22Rv1 (cell line): ENCODE measurements around the gene RAB2B.

ENCODE experiments used
- ZFX ChIP-seq: fragments of 450-650 bp; IDR thresholded peaks from 2 replicates; pipeline ENCODE4 v1.6.1; 2017; ENCODE audit warnings: antibody characterized with exemption, borderline replicate concordance
- TF ChIP-seq, protein P1 (sequence below): fragments of 450-650 bp; IDR thresholded peaks from 2 replicates; pipeline ENCODE4 v1.5.1; 2017; ENCODE audit warnings: mild to moderate bottlenecking

DNA sequence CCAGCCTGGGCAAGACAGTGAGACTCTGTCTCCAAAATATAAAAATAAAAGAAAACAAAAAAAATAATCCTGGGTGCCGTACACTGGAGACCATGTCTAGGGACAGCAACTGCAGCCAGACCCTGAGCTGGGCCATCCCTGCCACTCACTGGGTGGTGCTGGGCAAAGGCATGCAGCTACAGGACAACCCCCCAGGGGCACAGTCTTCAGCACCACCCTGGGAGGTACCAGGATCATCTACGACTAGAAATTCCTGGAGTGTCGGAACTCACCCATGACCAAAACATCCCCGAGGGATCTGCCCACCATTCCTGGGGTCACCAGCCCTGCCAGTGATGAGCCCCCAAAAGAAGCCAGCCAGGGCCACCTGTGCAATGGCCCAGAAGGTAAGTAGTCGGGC is 57.2 kb downstream of the RAB2B start:
- TF ChIP-seq, protein P1, sequence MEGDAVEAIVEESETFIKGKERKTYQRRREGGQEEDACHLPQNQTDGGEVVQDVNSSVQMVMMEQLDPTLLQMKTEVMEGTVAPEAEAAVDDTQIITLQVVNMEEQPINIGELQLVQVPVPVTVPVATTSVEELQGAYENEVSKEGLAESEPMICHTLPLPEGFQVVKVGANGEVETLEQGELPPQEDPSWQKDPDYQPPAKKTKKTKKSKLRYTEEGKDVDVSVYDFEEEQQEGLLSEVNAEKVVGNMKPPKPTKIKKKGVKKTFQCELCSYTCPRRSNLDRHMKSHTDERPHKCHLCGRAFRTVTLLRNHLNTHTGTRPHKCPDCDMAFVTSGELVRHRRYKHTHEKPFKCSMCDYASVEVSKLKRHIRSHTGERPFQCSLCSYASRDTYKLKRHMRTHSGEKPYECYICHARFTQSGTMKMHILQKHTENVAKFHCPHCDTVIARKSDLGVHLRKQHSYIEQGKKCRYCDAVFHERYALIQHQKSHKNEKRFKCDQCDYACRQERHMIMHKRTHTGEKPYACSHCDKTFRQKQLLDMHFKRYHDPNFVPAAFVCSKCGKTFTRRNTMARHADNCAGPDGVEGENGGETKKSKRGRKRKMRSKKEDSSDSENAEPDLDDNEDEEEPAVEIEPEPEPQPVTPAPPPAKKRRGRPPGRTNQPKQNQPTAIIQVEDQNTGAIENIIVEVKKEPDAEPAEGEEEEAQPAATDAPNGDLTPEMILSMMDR: no peak
- TF ChIP-seq ZFX: no peak
